Keratinocyte (primary cell): ENCODE results near the gene GPR183.

Experiments
- CTCF ChIP-seq, 3 experiments: IDR thresholded peaks in 1 of 3; conservative IDR thresholded peaks in 1 of 3; optimal IDR thresholded peaks in 1 of 3; 2 replicates in 2 of 3; 3 replicates in 1 of 3; pipeline versions ENCODE3 to v1.5.1; 2011; ENCODE audit warnings: low read length in 3 of 3, mild to moderate bottlenecking in 3 of 3, moderate library complexity in 2 of 3, control low read depth in 1 of 3, inconsistent platforms in 1 of 3; ENCODE audit not compliant: insufficient read depth in 2 of 3; ENCODE audit errors: extremely low read depth in 1 of 3
- EZH2 ChIP-seq: IDR thresholded peaks from one replicate; pipeline ENCODE4 v1.6.1; 2012; ENCODE audit warnings: inconsistent platforms, mild to moderate bottlenecking, low read length, moderate library complexity

- TF ChIP-seq CTCF (optimal IDR thresholded peaks at IDR 0.05 in 1 of 3, IDR thresholded peaks at IDR 0.05 in 1 of 3, conservative IDR thresholded peaks at IDR 0.05 in 1 of 3; ENCODE audit: extremely low read depth in 1 of 3, insufficient read depth in 2 of 3, low read length in 3 of 3), result no peak
- TF ChIP-seq EZH2, result no peak
Observed at GRCh38 chr13:99301913-99302636, 5.1 kb downstream of the GPR183 start.
